GOT3 (cell line): Measurements from ENCODE around the gene GABBR1.

Source experiments
- DNase-seq: peaks from one replicate; lab custom pipeline; 2025; ENCODE audit warnings: mixed read lengths; lab: John Stamatoyannopoulos, UW

Gene GABBR1

DNA sequence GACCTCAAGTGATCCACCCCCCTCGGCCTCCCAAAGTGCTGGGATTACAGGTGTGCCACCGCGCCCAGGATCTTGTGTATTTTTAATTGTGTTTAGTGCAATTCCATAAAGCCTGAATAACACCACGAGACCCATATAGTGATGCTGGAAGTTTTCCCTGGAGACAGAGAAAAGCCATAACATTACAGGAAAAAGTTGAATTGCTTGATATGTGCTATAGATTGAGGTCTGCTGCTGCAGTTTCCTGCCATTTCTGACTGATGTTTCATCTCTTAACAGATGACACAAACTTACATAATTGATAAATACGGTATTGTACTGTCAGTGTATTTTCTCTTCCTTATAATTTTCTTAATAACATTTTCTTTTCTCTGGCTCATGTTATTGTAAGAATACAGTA lies 66.1 kb downstream of the GABBR1 start:
- DNase-seq = no peak

- no peak for DNase-seq
Observed at GRCh38 chr6:29564875-29565274, 68.1 kb downstream of the GABBR1 start.

- DNase-seq = no peak
Observed at GRCh38 chr6:29563435-29563965, 69.5 kb downstream of the GABBR1 start.

GRCh38 chr6:29561606-29562181 lies 71.3 kb downstream of the GABBR1 start:
- no peak for DNase-seq

GRCh38 chr6:29561091-29561490 lies 71.9 kb downstream of the GABBR1 start:
- no peak for DNase-seq

DNA sequence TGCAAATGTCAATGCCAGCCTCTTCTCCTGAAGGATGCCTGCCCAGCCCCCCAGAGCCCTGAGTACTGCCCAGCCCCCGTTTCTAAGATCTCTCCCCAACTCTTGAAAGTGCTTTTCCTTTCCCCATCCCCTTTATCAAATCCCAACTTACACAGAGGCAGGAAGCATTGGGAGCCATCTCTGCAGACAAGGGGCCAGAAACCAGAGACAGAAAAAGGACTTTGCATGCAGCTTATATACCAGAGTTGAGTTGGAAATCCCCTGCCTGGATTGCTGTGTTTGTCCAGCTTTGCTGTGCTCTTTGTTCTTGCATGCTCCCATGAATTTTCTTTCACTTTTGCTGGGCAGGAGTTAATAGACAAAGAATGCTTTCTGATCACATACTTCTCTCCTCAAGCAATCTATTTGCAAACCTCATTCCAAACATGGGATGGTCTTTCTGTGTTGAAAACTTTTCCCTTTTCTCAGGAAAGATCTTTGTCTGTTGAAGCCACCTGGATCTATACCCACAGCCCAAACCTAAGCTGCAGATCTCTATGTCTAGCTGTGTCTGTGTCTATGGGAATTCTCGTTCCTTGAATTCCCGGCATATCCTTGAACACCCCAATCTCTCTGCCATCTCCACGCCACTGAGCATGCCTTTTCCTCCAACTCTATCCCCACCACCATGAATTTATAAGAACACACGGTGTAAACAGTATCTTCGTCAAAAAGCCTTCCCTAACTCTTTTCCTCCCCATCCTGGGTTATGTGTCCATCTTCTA lies 73.3 kb downstream of the GABBR1 start, which contains the start of gene UBD:
TSS of gene UBD (minus strand) at position 209 of the 764 bp plus-strand sequence. CDS start at position 178, 31 bp downstream.
- DNase-seq = no peak

- no peak for DNase-seq
Observed at GRCh38 chr6:29558439-29559079, 74.4 kb downstream of the GABBR1 start.

GRCh38 chr6:29557320-29557719 lies 75.7 kb downstream of the GABBR1 start:
- DNase-seq = no peak

- DNase-seq = no peak
Observed at GRCh38 chr6:29554764-29555163, 78.2 kb downstream of the GABBR1 start.

GRCh38 chr6:29553268-29554057 lies 79.5 kb downstream of the GABBR1 start:
- DNase-seq = no peak

DNA sequence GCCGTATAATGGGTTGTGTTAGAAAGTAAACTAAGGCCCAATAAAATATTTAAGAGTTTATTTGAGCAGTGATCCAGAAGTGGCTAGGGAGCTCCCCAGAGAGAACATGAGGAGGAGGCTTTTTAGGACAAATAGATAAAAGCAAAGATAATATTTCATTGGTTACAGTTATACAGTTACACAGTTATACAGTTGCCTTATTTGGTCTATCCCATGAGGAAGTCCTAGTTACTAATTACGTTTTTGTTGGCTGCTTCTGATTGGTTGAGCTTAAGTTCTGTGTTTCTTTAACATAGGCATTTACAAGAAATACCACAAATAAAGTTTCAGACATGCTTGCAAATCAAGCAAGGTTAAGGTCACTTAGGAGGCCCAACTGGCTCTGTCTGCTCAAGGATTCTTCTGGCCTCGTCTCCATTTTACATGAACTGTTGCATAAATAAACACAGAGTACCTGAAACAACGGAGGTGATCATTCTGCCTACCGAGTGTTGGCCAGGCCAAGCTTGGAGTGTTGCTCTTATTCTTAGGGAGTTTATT lies 80.4 kb downstream of the GABBR1 start:
- no peak for DNase-seq

DNA sequence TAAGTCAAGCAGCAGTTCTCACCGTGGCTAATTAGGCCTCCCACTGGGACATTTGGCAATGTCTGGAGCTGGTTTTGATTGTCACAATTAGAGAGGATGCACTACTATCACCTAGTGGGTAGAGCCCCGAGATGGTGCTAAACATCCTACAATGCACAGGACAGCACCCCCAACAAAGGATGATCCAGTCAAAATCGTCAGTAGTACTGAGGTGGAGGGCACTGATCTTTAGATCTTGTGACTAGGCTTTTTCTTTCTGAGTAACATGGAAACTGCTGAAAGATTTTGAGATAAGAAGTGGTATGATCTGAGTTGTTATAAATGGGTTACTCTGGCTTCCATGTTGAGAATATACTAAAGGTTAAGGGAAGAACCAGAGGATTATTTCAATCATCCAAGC lies 85.4 kb downstream of the GABBR1 start:
- DNase-seq = no peak

DNA sequence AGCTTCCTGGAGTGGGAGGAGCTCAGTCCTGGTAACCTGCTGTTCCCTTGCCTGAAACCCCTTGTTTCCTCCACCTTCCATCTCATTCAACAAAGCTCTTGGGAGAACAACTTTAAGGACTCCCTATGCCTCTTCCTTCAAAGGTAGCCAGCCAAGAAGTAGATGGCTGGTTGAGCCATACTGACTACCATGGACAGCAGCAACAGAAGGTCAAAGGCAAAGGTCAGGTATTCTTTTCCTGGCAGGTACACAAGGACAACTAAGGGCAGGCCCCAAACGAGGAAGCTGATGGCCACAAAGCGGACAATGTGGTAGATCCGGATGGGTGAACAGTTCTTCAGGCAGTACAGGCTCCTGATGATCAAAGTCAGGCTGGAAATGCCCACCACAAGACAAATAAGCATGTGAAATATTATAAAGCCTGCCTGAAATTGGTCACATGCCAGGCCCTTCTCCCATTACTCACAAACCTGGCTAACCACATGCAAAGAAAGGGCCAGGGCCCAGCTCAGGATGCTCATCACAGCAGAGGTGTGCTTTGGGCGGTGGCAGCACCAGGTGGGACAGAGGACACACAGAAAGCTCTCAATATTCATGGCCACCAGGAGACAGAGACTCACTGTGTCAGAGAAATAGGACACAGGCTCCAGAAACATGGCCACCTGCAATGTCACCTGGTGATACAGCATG lies 95.1 kb downstream of the GABBR1 start:
- DNase-seq = no peak

DNA sequence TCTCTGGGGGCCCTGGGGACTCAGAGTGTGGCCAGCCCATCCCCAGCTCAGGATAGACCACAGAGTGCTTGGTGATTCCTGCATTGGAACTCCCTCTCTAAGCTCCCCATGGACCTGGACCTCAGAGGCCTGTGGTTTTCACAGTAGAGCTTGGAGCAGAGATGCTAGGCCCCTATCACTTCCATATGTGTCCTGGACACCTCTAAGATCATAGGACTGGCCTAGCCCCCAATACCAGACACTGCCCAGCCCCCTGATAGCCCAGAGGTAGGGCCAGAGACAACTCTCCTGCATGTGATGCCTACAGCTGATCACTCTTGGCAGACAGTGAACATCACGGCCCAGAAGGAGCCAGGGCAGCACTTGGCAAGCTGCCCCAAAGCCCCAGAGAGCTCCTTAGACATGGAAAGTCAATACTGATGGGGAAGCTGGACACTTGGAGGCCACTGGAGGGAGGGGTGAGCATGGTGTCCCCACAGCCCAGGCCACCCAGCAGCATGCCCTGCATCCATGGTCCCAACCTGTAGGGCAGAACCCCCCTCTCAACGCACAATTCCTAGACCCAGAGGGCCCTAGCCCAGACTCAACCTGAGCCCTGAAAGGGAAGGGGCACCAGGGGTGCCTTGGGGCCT lies 100.5 kb downstream of the GABBR1 start:
- DNase-seq = no peak

GRCh38 chr6:29531668-29532067 lies 101.3 kb downstream of the GABBR1 start:
- DNase-seq = no peak

GRCh38 chr6:29530671-29531310 lies 102.2 kb downstream of the GABBR1 start:
- no peak for DNase-seq

GRCh38 chr6:29529956-29530355 lies 103.0 kb downstream of the GABBR1 start:
- no peak for DNase-seq

DNA sequence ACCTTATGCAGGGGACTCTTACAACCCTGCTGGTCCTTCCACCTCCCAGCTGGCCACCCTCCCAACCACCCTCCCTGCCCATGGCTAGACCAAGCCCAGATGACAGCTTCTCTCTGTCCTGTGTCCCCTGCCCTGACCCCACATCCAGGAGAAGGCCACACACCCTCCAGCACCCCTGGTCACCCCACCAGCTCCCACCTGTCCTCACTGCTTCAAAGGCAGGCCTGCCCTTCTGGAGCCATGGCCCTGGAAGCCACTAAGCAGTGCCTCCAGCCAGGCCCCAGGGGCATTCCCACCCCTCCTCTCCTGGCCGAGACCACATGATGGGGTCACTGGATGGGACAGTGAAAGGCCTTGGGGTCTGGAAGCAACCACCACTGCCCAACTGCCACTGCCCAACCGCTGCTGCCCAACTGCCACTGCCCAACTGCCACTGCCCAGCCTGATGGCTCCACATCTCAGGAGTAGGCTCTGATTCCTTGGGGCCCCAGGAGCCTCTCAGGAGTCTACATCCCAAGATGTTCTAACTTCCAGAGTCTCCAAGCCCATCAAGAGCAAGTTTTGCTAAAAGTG lies 103.9 kb downstream of the GABBR1 start:
- no peak for DNase-seq

DNA sequence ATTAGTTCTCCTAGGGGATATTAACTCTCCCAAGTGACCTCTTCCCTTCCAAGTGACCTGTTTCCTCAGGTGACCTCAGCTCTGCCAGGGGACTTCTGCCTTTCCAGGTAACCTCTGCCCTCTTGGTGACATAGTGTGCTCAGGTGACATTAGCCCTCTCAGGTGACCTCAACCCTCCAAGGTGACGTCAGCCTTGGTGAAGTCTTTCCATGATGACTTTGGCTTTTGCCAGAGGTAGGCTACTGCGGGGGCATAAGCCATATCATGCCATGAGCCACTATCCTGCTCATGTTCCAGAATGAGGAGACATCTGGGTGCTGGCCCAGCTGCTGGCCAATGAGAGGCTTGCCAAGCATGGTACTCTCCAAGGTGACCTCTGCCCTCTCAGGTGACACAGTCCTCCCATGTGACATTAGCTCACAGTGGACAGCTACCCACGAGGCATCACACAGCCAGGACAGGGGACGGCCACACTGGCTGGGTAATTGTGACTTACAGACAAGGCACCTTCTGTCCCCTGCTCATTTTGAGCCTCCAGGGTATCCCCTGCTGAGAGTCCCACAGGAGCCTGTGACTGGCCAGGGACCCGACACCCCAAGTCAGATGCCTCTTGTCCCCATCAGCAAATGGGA lies 104.6 kb downstream of the GABBR1 start:
- no peak for DNase-seq
